ENCODE data around the gene PRKG1. TPM values are rescaled to one million over a fixed set of nuclear protein-coding genes. Genes with fewer than 3 reads are reported as not detected.

PRKG1 gene
- total RNA-seq, 1 experiment from 2014 or later = 0.09 TPM

DNA sequence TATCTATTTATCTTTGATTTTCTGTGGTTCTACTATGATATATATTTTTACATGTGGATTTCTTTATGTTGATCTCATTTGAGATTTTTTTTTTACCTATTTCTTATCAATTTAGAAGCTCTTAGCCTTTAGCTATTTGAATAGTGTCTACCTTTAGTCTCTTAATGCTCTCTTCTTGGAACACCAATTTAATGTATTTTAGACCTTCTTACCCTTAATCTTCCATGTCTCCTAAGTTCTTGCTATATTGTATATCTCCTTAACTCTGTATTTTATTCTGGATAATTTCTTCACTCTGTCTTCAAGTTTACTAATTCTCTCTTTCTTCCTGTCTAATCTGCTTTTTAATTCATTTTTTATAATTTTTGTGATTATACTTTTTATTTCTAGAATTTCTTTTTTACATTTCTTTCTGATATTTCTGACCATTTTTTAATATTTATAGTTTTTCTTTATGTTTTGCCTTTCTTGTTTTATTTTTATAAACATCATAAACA lies 597.8 kb downstream of the PRKG1 start:
- no peaks in the 10 kb centered on the region for H3K36me3 Mint-ChIP-seq (ENCODE audit: insufficient read depth, unreplicated experiment)
- TF ChIP-seq, protein P1, sequence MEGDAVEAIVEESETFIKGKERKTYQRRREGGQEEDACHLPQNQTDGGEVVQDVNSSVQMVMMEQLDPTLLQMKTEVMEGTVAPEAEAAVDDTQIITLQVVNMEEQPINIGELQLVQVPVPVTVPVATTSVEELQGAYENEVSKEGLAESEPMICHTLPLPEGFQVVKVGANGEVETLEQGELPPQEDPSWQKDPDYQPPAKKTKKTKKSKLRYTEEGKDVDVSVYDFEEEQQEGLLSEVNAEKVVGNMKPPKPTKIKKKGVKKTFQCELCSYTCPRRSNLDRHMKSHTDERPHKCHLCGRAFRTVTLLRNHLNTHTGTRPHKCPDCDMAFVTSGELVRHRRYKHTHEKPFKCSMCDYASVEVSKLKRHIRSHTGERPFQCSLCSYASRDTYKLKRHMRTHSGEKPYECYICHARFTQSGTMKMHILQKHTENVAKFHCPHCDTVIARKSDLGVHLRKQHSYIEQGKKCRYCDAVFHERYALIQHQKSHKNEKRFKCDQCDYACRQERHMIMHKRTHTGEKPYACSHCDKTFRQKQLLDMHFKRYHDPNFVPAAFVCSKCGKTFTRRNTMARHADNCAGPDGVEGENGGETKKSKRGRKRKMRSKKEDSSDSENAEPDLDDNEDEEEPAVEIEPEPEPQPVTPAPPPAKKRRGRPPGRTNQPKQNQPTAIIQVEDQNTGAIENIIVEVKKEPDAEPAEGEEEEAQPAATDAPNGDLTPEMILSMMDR (IDR thresholded peaks at IDR 0.05; ENCODE audit: insufficient read depth in 1 of 2, low read depth in 1 of 2, low read length in 1 of 2, severe bottlenecking in 1 of 2, unreplicated experiment in 1 of 2) = no peak
- POLR2A ChIA-PET = no interaction called here

DNA sequence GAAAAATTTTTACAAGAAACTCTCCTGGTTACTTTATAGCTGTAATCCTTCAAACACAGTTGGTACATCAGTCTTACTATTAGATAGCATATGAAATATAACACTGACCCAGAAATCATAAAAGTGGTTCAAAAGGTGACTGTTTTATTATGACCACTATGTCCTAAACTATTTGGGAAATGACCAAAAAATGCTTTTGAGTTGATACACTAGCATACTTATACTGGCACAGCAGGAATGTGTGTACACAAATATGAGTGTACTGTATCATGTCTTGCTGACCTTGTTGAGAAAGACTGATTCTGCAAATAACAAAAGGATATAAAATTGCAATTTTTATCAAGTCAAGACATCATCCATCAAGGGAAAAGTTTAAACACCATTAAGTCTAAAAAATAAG lies 600.8 kb downstream of the PRKG1 start:
- intact Hi-C loops (cut with micrococcal nuclease; ENCODE audit: unreplicated experiment) = no loop called here
- CTCF ChIA-PET = no interaction called here
- POLR2A ChIA-PET = no interaction called here
- peaks cover 9% of the 10 kb centered on the region for H3K9me3 ChIP-seq
- TF ChIP-seq, protein P1 (IDR thresholded peaks at IDR 0.05; ENCODE audit: insufficient read depth in 1 of 2, low read depth in 1 of 2, low read length in 1 of 2, severe bottlenecking in 1 of 2, unreplicated experiment in 1 of 2) = no peak
- H3K27ac Mint-ChIP-seq (ENCODE audit: unreplicated experiment) = no peak overlapping the region
- H3K9me3 Mint-ChIP-seq (ENCODE audit: unreplicated experiment) = peaks cover 13% of the 10 kb centered on the region
- no peak overlapping the region for H3K4me3 ChIP-seq (ENCODE audit: low read depth, low read length)
- no peaks in the 10 kb centered on the region for H3K4me1 ChIP-seq
- peaks cover 5% of the 10 kb centered on the region for H3K27me3 Mint-ChIP-seq (ENCODE audit: insufficient read depth, unreplicated experiment)
- DNase-seq = no peak
- no TSS peak for BruUV-seq (replicated peaks)
- H3K27me3 ChIP-seq (replicated peaks; ENCODE audit: control insufficient read depth, insufficient read depth, low read length) = no peaks in the 10 kb centered on the region
- no peak overlapping the region for H3K4me3 Mint-ChIP-seq (ENCODE audit: unreplicated experiment)
- no peaks in the 10 kb centered on the region for H3K4me1 Mint-ChIP-seq (ENCODE audit: low read depth, unreplicated experiment)
- H3K36me3 Mint-ChIP-seq (ENCODE audit: insufficient read depth, unreplicated experiment) = no peaks in the 10 kb centered on the region
- no peaks in the 10 kb centered on the region for H3K36me3 ChIP-seq (ENCODE audit: control insufficient read depth, insufficient read depth, low read length)

More for the DNA sequence above, 597.8 kb downstream of the PRKG1 start:
- intact Hi-C loops (cut with micrococcal nuclease; ENCODE audit: unreplicated experiment) = no loop called here
- Histone ChIP-seq H3K4me3 (ENCODE audit: low read depth, low read length) (no peak overlapping the region), H3K9me3 (peaks cover 9% of the 10 kb centered on the region), H3K4me1 (no peaks in the 10 kb centered on the region), H3K27me3 (replicated peaks; ENCODE audit: control insufficient read depth, insufficient read depth, low read length) (no peaks in the 10 kb centered on the region), H3K36me3 (ENCODE audit: control insufficient read depth, insufficient read depth, low read length) (no peaks in the 10 kb centered on the region)
- H3K27me3 Mint-ChIP-seq (ENCODE audit: insufficient read depth, unreplicated experiment) = peaks cover 4% of the 10 kb centered on the region
- peaks cover 13% of the 10 kb centered on the region for H3K9me3 Mint-ChIP-seq (ENCODE audit: unreplicated experiment)
- DNase-seq = no peak
- no TSS peak for BruUV-seq (replicated peaks)
- CTCF ChIA-PET = interaction anchor here (0.7 kb wide), 1 partner anchor 8 kb away, joined by 4 read pairs; no protein-coding TSS in a partner anchor
- no peak overlapping the region for H3K4me3 Mint-ChIP-seq (ENCODE audit: unreplicated experiment)
- peaks cover 9% of the 10 kb centered on the region for H3K4me1 Mint-ChIP-seq (ENCODE audit: low read depth, unreplicated experiment)
- H3K27ac Mint-ChIP-seq (ENCODE audit: unreplicated experiment) = no peak overlapping the region

DNA sequence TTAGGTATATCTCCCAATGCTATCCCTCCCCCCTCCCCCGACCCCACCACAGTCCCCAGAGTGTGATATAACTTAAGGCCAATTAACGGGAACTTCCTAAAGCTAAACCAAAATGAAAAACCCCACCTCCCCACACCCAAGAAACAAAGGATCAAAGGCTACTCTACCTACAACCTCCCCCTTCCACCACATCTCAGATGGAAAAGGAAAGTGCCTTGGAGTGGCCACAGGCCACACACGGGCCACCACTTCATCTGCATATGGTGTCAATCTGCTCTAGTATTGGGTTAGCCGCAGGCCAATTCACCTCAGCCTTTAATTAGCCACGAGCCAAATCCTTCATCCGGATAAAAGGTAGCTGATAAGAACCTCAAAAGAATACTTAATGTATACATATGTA lies 605.6 kb downstream of the PRKG1 start:
- intact Hi-C loops (cut with micrococcal nuclease; ENCODE audit: unreplicated experiment) = no loop called here
- CTCF ChIA-PET = interaction anchor here (0.5 kb wide), 1 partner anchor 8 kb away, joined by 4 read pairs; no protein-coding TSS in a partner anchor

More for the DNA sequence above, 605.6 kb downstream of the PRKG1 start:
- Mint-ChIP-seq H3K27ac (ENCODE audit: unreplicated experiment) (no peak overlapping the region), H3K4me1 (ENCODE audit: low read depth, unreplicated experiment) (no peaks in the 10 kb centered on the region), H3K4me3 (ENCODE audit: unreplicated experiment) (no peak overlapping the region), H3K27me3 (ENCODE audit: insufficient read depth, unreplicated experiment) (peaks cover 9% of the 10 kb centered on the region), H3K9me3 (ENCODE audit: unreplicated experiment) (no peaks in the 10 kb centered on the region), H3K36me3 (ENCODE audit: insufficient read depth, unreplicated experiment) (no peaks in the 10 kb centered on the region)
- no TSS peak for BruUV-seq (replicated peaks)
- Histone ChIP-seq H3K4me3 (ENCODE audit: low read depth, low read length) (no peak overlapping the region), H3K9me3 (no peaks in the 10 kb centered on the region), H3K36me3 (ENCODE audit: control insufficient read depth, insufficient read depth, low read length) (no peaks in the 10 kb centered on the region), H3K4me1 (no peaks in the 10 kb centered on the region), H3K27me3 (replicated peaks; ENCODE audit: control insufficient read depth, insufficient read depth, low read length) (no peaks in the 10 kb centered on the region)
- no peak for DNase-seq
- TF ChIP-seq, protein P1 (IDR thresholded peaks at IDR 0.05; ENCODE audit: insufficient read depth in 1 of 2, low read depth in 1 of 2, low read length in 1 of 2, severe bottlenecking in 1 of 2, unreplicated experiment in 1 of 2) = no peak
- POLR2A ChIA-PET = no interaction called here

All from Caco-2 (cell line).